ENCODE results near the gene KLHL1. TPM values are rescaled to one million over a fixed set of nuclear protein-coding genes. Genes with fewer than 3 reads are reported as not detected.

The KLHL1 gene
- total RNA-seq, 1 experiment from 2014 or later, result not detected

GRCh38 chr13:69721631-69722030, 386.6 kb downstream of the KLHL1 start:
- no peak for ATAC-seq
- H3K4me3 ChIP-seq (replicated peaks in 1 of 2; ENCODE audit: low read depth in 1 of 2, low read length in 2 of 2), result no peak overlapping the region
- TF ChIP-seq YY1 (IDR thresholded peaks at IDR 0.05; ENCODE audit: extremely low read depth, insufficient replicate concordance, low read depth, low read length), result no peak
- no peak for TF ChIP-seq ELF1 (IDR thresholded peaks at IDR 0.05; ENCODE audit: borderline replicate concordance, low read depth)
- TF ChIP-seq POLR2AphosphoS5 (IDR thresholded peaks at IDR 0.05; ENCODE audit: low read depth, low read length), result no peak
- TF ChIP-seq SIN3A (IDR thresholded peaks at IDR 0.05; ENCODE audit: low read depth), result no peak
- no peak for TF ChIP-seq SP1 (IDR thresholded peaks at IDR 0.05; ENCODE audit: low read depth)
- H2AFZ ChIP-seq (ENCODE audit: low read depth, low read length, poor library complexity, severe bottlenecking), result no peak overlapping the region
- no peaks in the 10 kb centered on the region for H3K79me2 ChIP-seq (ENCODE audit: insufficient read depth, low read length)
- no peaks in the 10 kb centered on the region for H3K9me3 ChIP-seq (ENCODE audit: control insufficient read depth in 1 of 2, insufficient read depth in 1 of 2, low read depth in 1 of 2, low read length in 2 of 2)
- H3K4me2 ChIP-seq (ENCODE audit: low read length), result no peak overlapping the region
- no peak overlapping the region for H3K9ac ChIP-seq (ENCODE audit: low read length)
- H3K36me3 ChIP-seq (ENCODE audit: control insufficient read depth in 1 of 2, insufficient read depth in 2 of 2, low read length in 2 of 2), result no peaks in the 10 kb centered on the region
- CTCF ChIA-PET, result no interaction called here
- POLR2A ChIA-PET, result no interaction called here
- intact Hi-C loops (cut with micrococcal nuclease), result no loop called here
- BruUV-seq (replicated peaks), result no TSS peak
- no peaks in the 10 kb centered on the region for H3K9me2 ChIP-seq (ENCODE audit: insufficient read depth)
- H3K27ac ChIP-seq (ENCODE audit: low read depth, low read length), result no peak overlapping the region
- no peaks in the 10 kb centered on the region for H3K4me1 ChIP-seq (ENCODE audit: control insufficient read depth in 1 of 2, insufficient read depth in 2 of 2, low read length in 2 of 2)
- no peak for DNase-seq (ENCODE audit: low read depth, low spot score)
- no peaks in the 10 kb centered on the region for H3K27me3 ChIP-seq (ENCODE audit: insufficient read depth, low read length)
- RAD21 ChIA-PET (ENCODE audit: low non-redundant PET in 1 of 2, low total read pairs in 2 of 2, uncharacterized antibody in 2 of 2, unreplicated experiment in 2 of 2), result no interaction called here
- H4K20me1 ChIP-seq (ENCODE audit: insufficient read depth), result no peaks in the 10 kb centered on the region

- H4K20me1 ChIP-seq (ENCODE audit: insufficient read depth), result no peaks in the 10 kb centered on the region
- ChIA-PET RAD21 (ENCODE audit: low non-redundant PET in 1 of 2, low total read pairs in 2 of 2, uncharacterized antibody in 2 of 2, unreplicated experiment in 2 of 2) (no interaction called here), POLR2A (no interaction called here), CTCF (no interaction called here)
- no peaks in the 10 kb centered on the region for H3K9me2 ChIP-seq (ENCODE audit: insufficient read depth)
- no peak overlapping the region for H3K4me3 ChIP-seq (replicated peaks in 1 of 2; ENCODE audit: low read depth in 1 of 2, low read length in 2 of 2)
- intact Hi-C loops (cut with micrococcal nuclease), result no loop called here
- H3K9me3 ChIP-seq (ENCODE audit: control insufficient read depth in 1 of 2, insufficient read depth in 1 of 2, low read depth in 1 of 2, low read length in 2 of 2), result no peaks in the 10 kb centered on the region
- no peak overlapping the region for H3K27ac ChIP-seq (ENCODE audit: low read depth, low read length)
- no peak overlapping the region for H2AFZ ChIP-seq (ENCODE audit: low read depth, low read length, poor library complexity, severe bottlenecking)
- H3K9ac ChIP-seq (ENCODE audit: low read length), result no peak overlapping the region
- ATAC-seq, result no peak
- H3K4me1 ChIP-seq (ENCODE audit: control insufficient read depth in 1 of 2, insufficient read depth in 2 of 2, low read length in 2 of 2), result no peaks in the 10 kb centered on the region
- no TSS peak for BruUV-seq (replicated peaks)
- no peaks in the 10 kb centered on the region for H3K36me3 ChIP-seq (ENCODE audit: control insufficient read depth in 1 of 2, insufficient read depth in 2 of 2, low read length in 2 of 2)
- no peak for DNase-seq (ENCODE audit: low read depth, low spot score)
- TF ChIP-seq FOSL1 (IDR thresholded peaks at IDR 0.05; ENCODE audit: low read depth) (no peak), CTCF (IDR thresholded peaks at IDR 0.05 in 2 of 3, conservative IDR thresholded peaks at IDR 0.05 in 1 of 3; ENCODE audit: borderline replicate concordance in 1 of 3, insufficient read depth in 1 of 3, low read depth in 2 of 3, low read length in 2 of 3) (no peak), POLR2AphosphoS5 (IDR thresholded peaks at IDR 0.05; ENCODE audit: low read depth, low read length) (no peak), SRF (IDR thresholded peaks at IDR 0.05; ENCODE audit: low read depth) (no peak), JUND (IDR thresholded peaks at IDR 0.05) (no peak), EZH2phosphoT487 (IDR thresholded peaks at IDR 0.05; ENCODE audit: borderline replicate concordance) (no peak), RAD21 (IDR thresholded peaks at IDR 0.05; ENCODE audit: low read depth) (no peak), CEBPB (IDR thresholded peaks at IDR 0.05; ENCODE audit: low read depth) (no peak), ZNF274 (IDR thresholded peaks at IDR 0.05; ENCODE audit: low read depth, low read length) (no peak), EGR1 (IDR thresholded peaks at IDR 0.05; ENCODE audit: low read depth) (no peak), ATF3 (IDR thresholded peaks at IDR 0.05) (no peak), POLR2A (IDR thresholded peaks at IDR 0.05; ENCODE audit: borderline replicate concordance, extremely low read depth, insufficient read depth, insufficient read length) (no peak), REST (IDR thresholded peaks at IDR 0.05; ENCODE audit: low read depth) (no peak)
- no peaks in the 10 kb centered on the region for H3K79me2 ChIP-seq (ENCODE audit: insufficient read depth, low read length)
- no peak overlapping the region for H3K4me2 ChIP-seq (ENCODE audit: low read length)
- H3K27me3 ChIP-seq (ENCODE audit: insufficient read depth, low read length), result no peaks in the 10 kb centered on the region
Measured at GRCh38 chr13:69720278-69720983, 387.8 kb downstream of the KLHL1 start.

Data from HCT116 (cell line).